ENCODE data around the gene FSTL4. TPM values are rescaled to one million over a fixed set of nuclear protein-coding genes. Genes with fewer than 3 reads are reported as not detected.

Gene FSTL4
- total RNA-seq, 1 donor from 2014 or later, result 0.07 TPM

DNA sequence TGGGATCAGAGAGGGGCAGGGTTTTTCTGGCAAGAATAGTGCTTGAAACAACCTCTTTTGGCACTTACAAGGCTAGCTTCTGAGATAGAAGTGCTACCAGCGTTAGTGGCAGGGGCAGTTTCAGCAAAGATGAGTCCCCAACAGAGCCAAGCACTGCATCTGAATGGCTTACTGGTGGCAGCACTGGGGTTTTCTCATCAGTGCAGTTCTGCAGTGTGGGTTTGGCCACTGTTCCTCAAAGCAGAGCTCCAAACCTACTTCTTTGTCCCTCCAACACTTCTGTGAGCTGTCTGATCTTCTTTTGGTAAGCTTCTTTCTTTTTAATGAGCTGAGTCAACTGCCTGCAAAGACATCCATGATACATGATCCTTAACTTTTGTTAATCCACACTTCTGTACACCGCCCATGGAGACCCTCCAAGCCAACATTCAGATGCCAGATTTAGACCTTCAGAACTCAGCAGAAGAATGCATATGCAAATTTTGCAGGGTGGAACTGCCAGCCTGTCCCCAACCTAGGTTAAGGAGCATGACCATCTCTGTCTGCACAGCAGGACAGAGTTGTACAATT is 29.9 kb upstream of the FSTL4 start:
- no peak overlapping the region for H3K4me3 Mint-ChIP-seq (ENCODE audit: unreplicated experiment)
- no peaks in the 10 kb centered on the region for H3K4me1 Mint-ChIP-seq (ENCODE audit: low read depth)
- H3K36me3 Mint-ChIP-seq (ENCODE audit: low read depth), result no peaks in the 10 kb centered on the region
- no peaks in the 10 kb centered on the region for H3K9me3 Mint-ChIP-seq (ENCODE audit: low read depth)
- DNase-seq (ENCODE audit: low spot score), result no peak
- H3K27me3 Mint-ChIP-seq (ENCODE audit: low read depth), result peaks cover 36% of the 10 kb centered on the region
- TF ChIP-seq, protein P1, sequence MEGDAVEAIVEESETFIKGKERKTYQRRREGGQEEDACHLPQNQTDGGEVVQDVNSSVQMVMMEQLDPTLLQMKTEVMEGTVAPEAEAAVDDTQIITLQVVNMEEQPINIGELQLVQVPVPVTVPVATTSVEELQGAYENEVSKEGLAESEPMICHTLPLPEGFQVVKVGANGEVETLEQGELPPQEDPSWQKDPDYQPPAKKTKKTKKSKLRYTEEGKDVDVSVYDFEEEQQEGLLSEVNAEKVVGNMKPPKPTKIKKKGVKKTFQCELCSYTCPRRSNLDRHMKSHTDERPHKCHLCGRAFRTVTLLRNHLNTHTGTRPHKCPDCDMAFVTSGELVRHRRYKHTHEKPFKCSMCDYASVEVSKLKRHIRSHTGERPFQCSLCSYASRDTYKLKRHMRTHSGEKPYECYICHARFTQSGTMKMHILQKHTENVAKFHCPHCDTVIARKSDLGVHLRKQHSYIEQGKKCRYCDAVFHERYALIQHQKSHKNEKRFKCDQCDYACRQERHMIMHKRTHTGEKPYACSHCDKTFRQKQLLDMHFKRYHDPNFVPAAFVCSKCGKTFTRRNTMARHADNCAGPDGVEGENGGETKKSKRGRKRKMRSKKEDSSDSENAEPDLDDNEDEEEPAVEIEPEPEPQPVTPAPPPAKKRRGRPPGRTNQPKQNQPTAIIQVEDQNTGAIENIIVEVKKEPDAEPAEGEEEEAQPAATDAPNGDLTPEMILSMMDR (IDR thresholded peaks at IDR 0.05), result no peak
- H3K27ac Mint-ChIP-seq (ENCODE audit: unreplicated experiment), result no peak overlapping the region

DNA sequence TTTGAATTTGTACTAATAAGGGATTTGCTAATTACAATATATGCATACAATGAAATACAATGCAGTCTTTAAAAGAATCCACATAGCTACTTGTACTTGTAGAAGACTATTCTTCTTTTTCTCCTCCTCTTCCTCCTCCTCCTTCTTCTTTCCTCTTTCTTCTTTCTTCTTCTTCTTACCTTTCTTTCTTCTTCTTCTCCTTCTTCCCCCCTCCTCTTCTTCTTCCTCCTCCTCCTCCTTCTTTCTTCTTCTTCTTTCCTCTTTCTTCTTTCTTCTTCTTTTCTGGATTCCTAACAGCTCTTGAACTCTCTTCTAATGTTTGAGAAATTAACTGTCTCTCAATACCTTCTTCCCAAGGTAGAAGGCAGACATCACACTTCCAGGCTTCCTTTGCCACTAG is 29.3 kb upstream of the FSTL4 start:
- Mint-ChIP-seq H3K27me3 (ENCODE audit: low read depth) (peaks cover 36% of the 10 kb centered on the region), H3K27ac (ENCODE audit: unreplicated experiment) (no peak overlapping the region), H3K4me3 (ENCODE audit: unreplicated experiment) (no peak overlapping the region), H3K9me3 (ENCODE audit: low read depth) (no peaks in the 10 kb centered on the region), H3K4me1 (ENCODE audit: low read depth) (no peaks in the 10 kb centered on the region), H3K36me3 (ENCODE audit: low read depth) (no peaks in the 10 kb centered on the region)
- DNase-seq (ENCODE audit: low spot score), result no peak
- TF ChIP-seq, protein P1 (IDR thresholded peaks at IDR 0.05), result no peak

- Mint-ChIP-seq H3K9me3 (ENCODE audit: low read depth) (no peaks in the 10 kb centered on the region), H3K4me3 (ENCODE audit: unreplicated experiment) (no peak overlapping the region), H3K36me3 (ENCODE audit: low read depth) (no peaks in the 10 kb centered on the region), H3K27me3 (ENCODE audit: low read depth) (peaks cover 24% of the 10 kb centered on the region), H3K27ac (ENCODE audit: unreplicated experiment) (no peak overlapping the region), H3K4me1 (ENCODE audit: low read depth) (no peaks in the 10 kb centered on the region)
- no peak for DNase-seq (ENCODE audit: low spot score)
- TF ChIP-seq, protein P1 (IDR thresholded peaks at IDR 0.05), result no peak
These were observed 27.6 kb upstream of the FSTL4 start for GRCh38 chr5:133639850-133640528.

- no peak for DNase-seq (ENCODE audit: low spot score)
- TF ChIP-seq, protein P1 (IDR thresholded peaks at IDR 0.05), result no peak
- Mint-ChIP-seq H3K4me1 (ENCODE audit: low read depth) (no peaks in the 10 kb centered on the region), H3K27me3 (ENCODE audit: low read depth) (peaks cover 21% of the 10 kb centered on the region), H3K36me3 (ENCODE audit: low read depth) (no peaks in the 10 kb centered on the region), H3K4me3 (ENCODE audit: unreplicated experiment) (no peak overlapping the region), H3K9me3 (ENCODE audit: low read depth) (peaks cover 2% of the 10 kb centered on the region), H3K27ac (ENCODE audit: unreplicated experiment) (no peak overlapping the region)
These were observed 26.1 kb upstream of the FSTL4 start for GRCh38 chr5:133638436-133638835.

GRCh38 chr5:133637206-133637605 is 24.9 kb upstream of the FSTL4 start:
- TF ChIP-seq, protein P1 (IDR thresholded peaks at IDR 0.05), result no peak
- no peak overlapping the region for H3K27ac Mint-ChIP-seq (ENCODE audit: unreplicated experiment)
- peaks cover 8% of the 10 kb centered on the region for H3K9me3 Mint-ChIP-seq (ENCODE audit: low read depth)
- no peak overlapping the region for H3K4me3 Mint-ChIP-seq (ENCODE audit: unreplicated experiment)
- H3K4me1 Mint-ChIP-seq (ENCODE audit: low read depth), result no peaks in the 10 kb centered on the region
- DNase-seq (ENCODE audit: low spot score), result no peak
- H3K36me3 Mint-ChIP-seq (ENCODE audit: low read depth), result no peaks in the 10 kb centered on the region
- peaks cover 17% of the 10 kb centered on the region for H3K27me3 Mint-ChIP-seq (ENCODE audit: low read depth)
